ENCODE results near the gene ARHGAP29. TPM values are rescaled to one million over a fixed set of nuclear protein-coding genes. Genes with fewer than 3 reads are reported as not detected.

The ARHGAP29 gene
- total and polyA plus RNA-seq, 2 donors (not counting 1 experiment from before 2014, with no cell fraction given) = 26.6 to 37.3 TPM

- Histone ChIP-seq H3K4me1 (ENCODE audit: control insufficient read depth, extremely low read depth, insufficient read depth, low read length) (peaks cover 18% of the 10 kb centered on the region), H4K20me1 (ENCODE audit: control insufficient read depth, extremely low read depth, insufficient read depth, low read length) (no peaks in the 10 kb centered on the region), H3K27me3 (ENCODE audit: control insufficient read depth, insufficient read depth, low read length) (no peaks in the 10 kb centered on the region), H3K9me3 (ENCODE audit: control insufficient read depth, insufficient read depth, low read depth, low read length) (no peaks in the 10 kb centered on the region), H3K27ac (ENCODE audit: insufficient read depth, low read length) (no peak overlapping the region), H3K9ac (ENCODE audit: insufficient read depth, low read length) (no peak overlapping the region), H3K36me3 (ENCODE audit: control insufficient read depth, insufficient read depth, low read length) (no peaks in the 10 kb centered on the region), H2AFZ (ENCODE audit: low read length) (no peak overlapping the region), H3K4me3 (replicated peaks in 1 of 4; ENCODE audit: control extremely low read depth in 1 of 4, insufficient read depth in 1 of 4, low read depth in 3 of 4, low read length in 4 of 4) (no peak overlapping the region), H3K79me2 (ENCODE audit: control insufficient read depth, insufficient read depth, low read length) (no peaks in the 10 kb centered on the region), H3K4me2 (ENCODE audit: extremely low read depth, insufficient read depth, low read length) (no peak overlapping the region)
- no peak for TF ChIP-seq CTCF (conservative IDR thresholded peaks at IDR 0.05 in 1 of 2, IDR thresholded peaks at IDR 0.05 in 1 of 2; ENCODE audit: low read depth in 1 of 2, low read length in 2 of 2)
- TF ChIP-seq EZH2 (IDR thresholded peaks at IDR 0.05; ENCODE audit: low read length, missing control alignments) = no peak
- DNase-seq (ENCODE audit: low read depth in 2 of 2) = peak in 1 of 2 donors; percentile 31
These were observed 37.7 kb upstream of the ARHGAP29 start for GRCh38 chr1:94275083-94275482.

- Histone ChIP-seq H3K79me2 (ENCODE audit: control insufficient read depth, insufficient read depth, low read length) (no peaks in the 10 kb centered on the region), H4K20me1 (ENCODE audit: control insufficient read depth, extremely low read depth, insufficient read depth, low read length) (no peaks in the 10 kb centered on the region), H3K9me3 (ENCODE audit: control insufficient read depth, insufficient read depth, low read depth, low read length) (no peaks in the 10 kb centered on the region), H3K4me3 (replicated peaks in 1 of 4; ENCODE audit: control extremely low read depth in 1 of 4, insufficient read depth in 1 of 4, low read depth in 3 of 4, low read length in 4 of 4) (no peak overlapping the region), H3K4me2 (ENCODE audit: extremely low read depth, insufficient read depth, low read length) (no peak overlapping the region), H3K4me1 (ENCODE audit: control insufficient read depth, extremely low read depth, insufficient read depth, low read length) (peaks cover 18% of the 10 kb centered on the region), H3K36me3 (ENCODE audit: control insufficient read depth, insufficient read depth, low read length) (no peaks in the 10 kb centered on the region), H3K27me3 (ENCODE audit: control insufficient read depth, insufficient read depth, low read length) (no peaks in the 10 kb centered on the region), H2AFZ (ENCODE audit: low read length) (no peak overlapping the region), H3K27ac (ENCODE audit: insufficient read depth, low read length) (no peak overlapping the region), H3K9ac (ENCODE audit: insufficient read depth, low read length) (no peak overlapping the region)
- TF ChIP-seq EZH2 (IDR thresholded peaks at IDR 0.05; ENCODE audit: low read length, missing control alignments) (no peak), CTCF (conservative IDR thresholded peaks at IDR 0.05 in 1 of 2, IDR thresholded peaks at IDR 0.05 in 1 of 2; ENCODE audit: low read depth in 1 of 2, low read length in 2 of 2) (no peak)
- DNase-seq (ENCODE audit: low read depth in 2 of 2) = no peak
These were observed 37.2 kb upstream of the ARHGAP29 start for GRCh38 chr1:94274561-94274960.

- Histone ChIP-seq H4K20me1 (ENCODE audit: control insufficient read depth, extremely low read depth, insufficient read depth, low read length) (no peaks in the 10 kb centered on the region), H2AFZ (ENCODE audit: low read length) (no peak overlapping the region), H3K27me3 (ENCODE audit: control insufficient read depth, insufficient read depth, low read length) (no peaks in the 10 kb centered on the region), H3K36me3 (ENCODE audit: control insufficient read depth, insufficient read depth, low read length) (no peaks in the 10 kb centered on the region), H3K79me2 (ENCODE audit: control insufficient read depth, insufficient read depth, low read length) (no peaks in the 10 kb centered on the region), H3K4me3 (replicated peaks in 1 of 4; ENCODE audit: control extremely low read depth in 1 of 4, insufficient read depth in 1 of 4, low read depth in 3 of 4, low read length in 4 of 4) (no peak overlapping the region), H3K9me3 (ENCODE audit: control insufficient read depth, insufficient read depth, low read depth, low read length) (no peaks in the 10 kb centered on the region), H3K27ac (ENCODE audit: insufficient read depth, low read length) (no peak overlapping the region), H3K4me1 (ENCODE audit: control insufficient read depth, extremely low read depth, insufficient read depth, low read length) (peaks cover 18% of the 10 kb centered on the region), H3K4me2 (ENCODE audit: extremely low read depth, insufficient read depth, low read length) (no peak overlapping the region), H3K9ac (ENCODE audit: insufficient read depth, low read length) (no peak overlapping the region)
- peak in 1 of 2 donors; percentile 62 for DNase-seq (ENCODE audit: low read depth in 2 of 2)
- TF ChIP-seq EZH2 (IDR thresholded peaks at IDR 0.05; ENCODE audit: low read length, missing control alignments) (no peak), CTCF (conservative IDR thresholded peaks at IDR 0.05 in 1 of 2, IDR thresholded peaks at IDR 0.05 in 1 of 2; ENCODE audit: low read depth in 1 of 2, low read length in 2 of 2) (no peak)
These were observed 35.7 kb upstream of the ARHGAP29 start for GRCh38 chr1:94273111-94273510.

Measured in fibroblast of lung (primary cell).